Esophagus mucosa (tissue), 1 donor: Measurements from ENCODE around the gene ZSWIM7. TPM values are rescaled to one million over a fixed set of nuclear protein-coding genes. Genes with fewer than 3 reads are reported as not detected.

ENCODE experiments used
- ATAC-seq: fragments of 200-7000 bp; cut with Tn5 transposase; one replicate; pipeline ENCODE4 v1.9.1; 2020
- total RNA-seq: library from RNA; stranded (reverse); gene quantifications from one replicate; pipeline ENCODE4 v1.2.4, GENCODE V29; 2023
- donor health status: DM: yes; HTN: yes; CAD: no.

Gene ZSWIM7
- total RNA-seq, 1 donor from 2014 or later: 6.8 TPM

DNA sequence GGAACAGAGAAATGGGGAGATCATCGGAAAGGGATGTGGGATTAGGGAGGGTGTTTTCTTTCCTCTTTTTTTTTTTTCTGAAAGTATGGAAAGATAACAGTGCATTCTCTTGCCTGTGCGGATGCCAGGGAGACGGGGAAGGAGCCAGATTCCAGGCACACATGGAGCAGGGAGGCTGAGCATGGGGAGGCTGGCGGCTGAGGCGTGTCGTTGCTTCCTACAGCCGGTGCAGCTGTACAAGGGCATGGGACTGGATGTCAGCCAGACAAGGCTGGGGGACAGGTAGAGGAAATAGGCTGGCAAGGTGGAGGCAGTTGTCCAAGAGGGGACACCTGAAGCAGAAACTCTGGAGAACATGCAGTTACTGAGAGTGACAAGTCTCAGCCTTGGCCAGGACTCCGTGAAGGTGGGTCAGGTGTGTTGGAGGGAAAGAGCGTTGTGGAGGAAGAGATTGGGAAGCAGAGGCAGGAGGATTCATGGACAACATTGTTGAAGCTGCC, 71.2 kb downstream of the ZSWIM7 start:
- no peak for ATAC-seq

Other genes starting within 250 kb of the ZSWIM7 start
- gene ADORA2B, start 54.6 kb downstream of the ZSWIM7 start, total RNA-seq: 13.1 TPM
- 20.4 TPM for gene TTC19, start 120 bp upstream of the ZSWIM7 start, total RNA-seq
- gene NCOR1, start 215.8 kb upstream of the ZSWIM7 start, total RNA-seq: 71.0 TPM
- 18.9 TPM for gene PIGL, start 217.5 kb upstream of the ZSWIM7 start, total RNA-seq